ENCODE measurements around the gene ARHGAP24.

Gene ARHGAP24

GRCh38 chr4:85905761-85906160 lies 430.8 kb downstream of the ARHGAP24 start:
- no peak overlapping the region for H3K4me2 ChIP-seq (ENCODE audit: low read length)
- H2BK12ac ChIP-seq (ENCODE audit: low read length): no peak overlapping the region
- H3K14ac ChIP-seq (ENCODE audit: low read length): no peak overlapping the region
- H3K4ac ChIP-seq (ENCODE audit: low read depth, low read length): no peak overlapping the region
- H3K27me3 ChIP-seq (ENCODE audit: insufficient read depth, low read length): no peaks in the 10 kb centered on the region
- no peak overlapping the region for H3K18ac ChIP-seq (ENCODE audit: low read length)
- H2BK120ac ChIP-seq (ENCODE audit: insufficient read depth, low read length, poor library complexity): no peak overlapping the region
- no peak overlapping the region for H3K9ac ChIP-seq (ENCODE audit: low read length)
- H2AFZ ChIP-seq (ENCODE audit: insufficient read depth, low read length, poor library complexity): no peak overlapping the region
- H2BK5ac ChIP-seq (ENCODE audit: low read depth, low read length, poor library complexity): no peak overlapping the region
- H2AK5ac ChIP-seq (ENCODE audit: low read length): no peak overlapping the region
- no CpG with 5 or more reads among the region's 2 CpGs for WGBS (ENCODE audit: extremely low coverage, insufficient coverage, insufficient read length)
- H3K79me2 ChIP-seq (ENCODE audit: control insufficient read depth, insufficient read depth, low read length, poor library complexity): no peaks in the 10 kb centered on the region
- H3K23ac ChIP-seq (ENCODE audit: low read length): no peak overlapping the region
- H3K27ac ChIP-seq (ENCODE audit: low read depth, low read length): no peak overlapping the region
- H3K36me3 ChIP-seq (ENCODE audit: control insufficient read depth in 1 of 2, insufficient read depth in 2 of 2, low read length in 2 of 2): no peaks in the 10 kb centered on the region
- H4K12ac ChIP-seq (ENCODE audit: low read depth, low read length): no peak overlapping the region
- H4K8ac ChIP-seq (ENCODE audit: low read depth, low read length): no peak overlapping the region
- DNase-seq: no peak
- H4K91ac ChIP-seq (ENCODE audit: low read depth, low read length): no peak overlapping the region
- H3K79me1 ChIP-seq (ENCODE audit: low read length): no peaks in the 10 kb centered on the region
- no peak overlapping the region for H3K4me3 ChIP-seq (ENCODE audit: low read depth, low read length)
- H3K9me3 ChIP-seq (ENCODE audit: insufficient read depth, low read depth, low read length): no peaks in the 10 kb centered on the region
- H3K4me1 ChIP-seq (ENCODE audit: control insufficient read depth in 1 of 2, insufficient read depth in 2 of 2, low read length in 2 of 2): no peaks in the 10 kb centered on the region

GRCh38 chr4:85907001-85907400 lies 432.1 kb downstream of the ARHGAP24 start:
- Histone ChIP-seq H3K36me3 (ENCODE audit: control insufficient read depth in 1 of 2, insufficient read depth in 2 of 2, low read length in 2 of 2) (no peaks in the 10 kb centered on the region), H3K9ac (ENCODE audit: low read length) (no peak overlapping the region), H3K23ac (ENCODE audit: low read length) (no peak overlapping the region), H3K79me2 (ENCODE audit: control insufficient read depth, insufficient read depth, low read length, poor library complexity) (no peaks in the 10 kb centered on the region), H2BK5ac (ENCODE audit: low read depth, low read length, poor library complexity) (no peak overlapping the region), H3K14ac (ENCODE audit: low read length) (no peak overlapping the region), H3K27me3 (ENCODE audit: insufficient read depth, low read length) (no peaks in the 10 kb centered on the region), H4K8ac (ENCODE audit: low read depth, low read length) (no peak overlapping the region), H3K4me3 (ENCODE audit: low read depth, low read length) (no peak overlapping the region), H4K91ac (ENCODE audit: low read depth, low read length) (no peak overlapping the region), H3K18ac (ENCODE audit: low read length) (no peak overlapping the region), H3K4ac (ENCODE audit: low read depth, low read length) (no peak overlapping the region), H2BK12ac (ENCODE audit: low read length) (no peak overlapping the region), H4K12ac (ENCODE audit: low read depth, low read length) (no peak overlapping the region), H2AK5ac (ENCODE audit: low read length) (no peak overlapping the region), H3K4me1 (ENCODE audit: control insufficient read depth in 1 of 2, insufficient read depth in 2 of 2, low read length in 2 of 2) (no peaks in the 10 kb centered on the region), H2AFZ (ENCODE audit: insufficient read depth, low read length, poor library complexity) (no peak overlapping the region), H3K4me2 (ENCODE audit: low read length) (no peak overlapping the region), H3K9me3 (ENCODE audit: insufficient read depth, low read depth, low read length) (no peaks in the 10 kb centered on the region), H3K27ac (ENCODE audit: low read depth, low read length) (no peak overlapping the region), H3K79me1 (ENCODE audit: low read length) (no peaks in the 10 kb centered on the region), H2BK120ac (ENCODE audit: insufficient read depth, low read length, poor library complexity) (no peak overlapping the region)
- WGBS (ENCODE audit: extremely low coverage, insufficient coverage, insufficient read length): no CpG with 5 or more reads among the region's 2 CpGs
- no peak for DNase-seq

DNA sequence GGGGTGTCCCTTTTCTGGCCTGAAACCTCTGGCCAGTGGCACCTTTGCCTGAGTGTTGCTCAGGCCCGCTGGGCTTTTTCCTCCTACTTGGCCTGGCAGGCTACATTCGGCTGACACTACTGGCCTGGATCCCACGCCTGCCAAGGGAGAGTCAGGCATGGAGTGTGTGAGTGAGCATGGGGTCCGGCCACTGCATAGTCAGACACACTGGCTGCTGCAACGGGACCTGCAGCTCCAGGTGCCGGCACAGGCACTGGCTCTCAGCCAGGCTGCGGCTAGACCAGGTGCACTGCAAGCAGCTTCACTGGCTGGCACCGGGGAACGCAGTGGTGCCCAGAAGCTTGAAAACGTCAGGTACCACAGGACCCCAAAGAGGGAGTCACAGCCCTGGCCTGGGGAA lies 434.9 kb downstream of the ARHGAP24 start:
- Histone ChIP-seq H3K4me2 (ENCODE audit: low read length) (no peak overlapping the region), H3K23ac (ENCODE audit: low read length) (no peak overlapping the region), H2AK5ac (ENCODE audit: low read length) (no peak overlapping the region), H3K9ac (ENCODE audit: low read length) (no peak overlapping the region), H3K14ac (ENCODE audit: low read length) (no peak overlapping the region), H3K9me3 (ENCODE audit: insufficient read depth, low read depth, low read length) (no peaks in the 10 kb centered on the region), H2BK5ac (ENCODE audit: low read depth, low read length, poor library complexity) (no peak overlapping the region), H4K8ac (ENCODE audit: low read depth, low read length) (no peak overlapping the region), H3K4me3 (ENCODE audit: low read depth, low read length) (no peak overlapping the region), H3K79me1 (ENCODE audit: low read length) (no peaks in the 10 kb centered on the region), H4K91ac (ENCODE audit: low read depth, low read length) (no peak overlapping the region), H3K27ac (ENCODE audit: low read depth, low read length) (no peak overlapping the region), H3K36me3 (ENCODE audit: control insufficient read depth in 1 of 2, insufficient read depth in 2 of 2, low read length in 2 of 2) (no peaks in the 10 kb centered on the region), H4K12ac (ENCODE audit: low read depth, low read length) (no peak overlapping the region), H3K18ac (ENCODE audit: low read length) (no peak overlapping the region), H3K79me2 (ENCODE audit: control insufficient read depth, insufficient read depth, low read length, poor library complexity) (no peaks in the 10 kb centered on the region), H3K4ac (ENCODE audit: low read depth, low read length) (no peak overlapping the region), H2BK12ac (ENCODE audit: low read length) (no peak overlapping the region), H2AFZ (ENCODE audit: insufficient read depth, low read length, poor library complexity) (no peak overlapping the region), H3K27me3 (ENCODE audit: insufficient read depth, low read length) (no peaks in the 10 kb centered on the region), H2BK120ac (ENCODE audit: insufficient read depth, low read length, poor library complexity) (no peak overlapping the region), H3K4me1 (ENCODE audit: control insufficient read depth in 1 of 2, insufficient read depth in 2 of 2, low read length in 2 of 2) (no peaks in the 10 kb centered on the region)
- DNase-seq: no peak
- WGBS (ENCODE audit: extremely low coverage, insufficient coverage, insufficient read length): no CpG with 5 or more reads among the region's 10 CpGs

DNA sequence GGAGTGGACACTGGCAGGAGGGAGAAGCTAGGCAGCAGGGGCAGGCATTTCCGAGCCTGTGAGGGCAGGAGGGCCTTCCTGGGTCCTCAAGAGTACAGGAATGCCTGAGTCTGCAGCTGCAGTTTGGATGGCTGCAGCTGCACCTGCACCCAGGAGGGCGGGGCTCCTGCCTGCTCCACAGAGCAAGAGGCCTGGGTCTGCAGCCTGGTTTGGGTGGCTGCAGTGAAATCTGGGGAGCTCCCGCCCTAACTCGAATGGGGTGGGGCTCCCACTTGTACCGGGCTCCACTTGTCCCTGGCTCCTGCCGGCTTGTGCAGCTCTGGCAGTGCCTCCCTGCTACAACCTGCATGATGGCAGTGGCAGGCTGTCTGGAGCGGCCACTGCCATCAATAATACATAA lies 436.0 kb downstream of the ARHGAP24 start:
- no peak overlapping the region for H4K12ac ChIP-seq (ENCODE audit: low read depth, low read length)
- H4K91ac ChIP-seq (ENCODE audit: low read depth, low read length): no peak overlapping the region
- no peak overlapping the region for H3K23ac ChIP-seq (ENCODE audit: low read length)
- no peak overlapping the region for H4K8ac ChIP-seq (ENCODE audit: low read depth, low read length)
- no peaks in the 10 kb centered on the region for H3K79me2 ChIP-seq (ENCODE audit: control insufficient read depth, insufficient read depth, low read length, poor library complexity)
- no peaks in the 10 kb centered on the region for H3K27me3 ChIP-seq (ENCODE audit: insufficient read depth, low read length)
- no peaks in the 10 kb centered on the region for H3K9me3 ChIP-seq (ENCODE audit: insufficient read depth, low read depth, low read length)
- H3K4ac ChIP-seq (ENCODE audit: low read depth, low read length): no peak overlapping the region
- H2AK5ac ChIP-seq (ENCODE audit: low read length): no peak overlapping the region
- H3K4me3 ChIP-seq (ENCODE audit: low read depth, low read length): no peak overlapping the region
- no peaks in the 10 kb centered on the region for H3K4me1 ChIP-seq (ENCODE audit: control insufficient read depth in 1 of 2, insufficient read depth in 2 of 2, low read length in 2 of 2)
- WGBS (ENCODE audit: extremely low coverage, insufficient coverage, insufficient read length): no CpG with 5 or more reads among the region's 7 CpGs
- no peak overlapping the region for H3K18ac ChIP-seq (ENCODE audit: low read length)
- H3K36me3 ChIP-seq (ENCODE audit: control insufficient read depth in 1 of 2, insufficient read depth in 2 of 2, low read length in 2 of 2): no peaks in the 10 kb centered on the region
- DNase-seq: no peak
- H3K14ac ChIP-seq (ENCODE audit: low read length): no peak overlapping the region
- H3K4me2 ChIP-seq (ENCODE audit: low read length): no peak overlapping the region
- no peak overlapping the region for H2BK12ac ChIP-seq (ENCODE audit: low read length)
- H2AFZ ChIP-seq (ENCODE audit: insufficient read depth, low read length, poor library complexity): no peak overlapping the region
- H3K79me1 ChIP-seq (ENCODE audit: low read length): no peaks in the 10 kb centered on the region
- H3K27ac ChIP-seq (ENCODE audit: low read depth, low read length): no peak overlapping the region
- no peak overlapping the region for H3K9ac ChIP-seq (ENCODE audit: low read length)
- no peak overlapping the region for H2BK5ac ChIP-seq (ENCODE audit: low read depth, low read length, poor library complexity)
- no peak overlapping the region for H2BK120ac ChIP-seq (ENCODE audit: insufficient read depth, low read length, poor library complexity)
